CD4-positive, alpha-beta memory T cell (primary cell): ENCODE results near the gene PDLIM7. TPM values are rescaled to one million over a fixed set of nuclear protein-coding genes. Genes with fewer than 3 reads are reported as not detected.

Source experiments
- CTCF ChIA-PET: fragments of 350-600 bp; sonication (Branson Sonifier 250); formaldehyde crosslinking; loops from one replicate; lab custom pipeline; 2021; ENCODE audit warnings: inconsistent platforms; ENCODE audit not compliant: partially characterized antibody; lab: Charles Lee
- POLR2A ChIA-PET: fragments of 350-600 bp; sonication (Branson Sonifier 250); formaldehyde crosslinking; loops from one replicate; lab custom pipeline; 2021; ENCODE audit not compliant: partially characterized antibody; lab: Charles Lee
- DNase-seq, 5 donors: peaks; one replicate each; pipeline versions ENCODE4 v3.0.0 to v3.0.0-alpha.2; 2020 to 2022; ENCODE audit warnings: mixed read lengths in 1 of 5
- H3K27ac ChIP-seq: one replicate; pipeline ENCODE4 v1.7.0; 2013; ENCODE audit warnings: low read depth, low read length
- H3K27me3 ChIP-seq: 2 replicates; pipeline ENCODE4 v1.7.0; 2013; ENCODE audit warnings: mild to moderate bottlenecking, low read length, moderate library complexity; ENCODE audit not compliant: insufficient read depth
- H3K36me3 ChIP-seq: 2 replicates; pipeline ENCODE4 v1.7.0; 2013; ENCODE audit warnings: mild to moderate bottlenecking, low read length, moderate library complexity; ENCODE audit not compliant: insufficient read depth
- H3K4me1 ChIP-seq: 2 replicates; pipeline ENCODE4 v1.7.0; 2013; ENCODE audit warnings: mild to moderate bottlenecking, low read length, moderate library complexity; ENCODE audit not compliant: insufficient read depth
- H3K4me3 ChIP-seq, 2 donors: one replicate each; pipeline ENCODE4 v1.7.0; 2013; ENCODE audit warnings: low read length in 2 of 2, mild to moderate bottlenecking in 1 of 2
- H3K9me3 ChIP-seq, 2 donors: one replicate each; pipeline ENCODE4 v1.7.0; 2013; ENCODE audit warnings: low read length in 2 of 2, control low read depth in 1 of 2; ENCODE audit not compliant: control insufficient read depth in 1 of 2
- H3K27ac Mint-ChIP-seq, 7 donors: one replicate each; pipeline ENCODE4 v1.8.0; 2020 to 2021; ENCODE audit warnings: mixed read lengths in 7 of 7, mild to moderate bottlenecking in 6 of 7, inconsistent platforms in 3 of 7, moderate library complexity in 3 of 7
- H3K27me3 Mint-ChIP-seq, 2 donors: one replicate each; pipeline ENCODE4 v1.8.0; 2020 to 2021; ENCODE audit warnings: mixed read lengths in 2 of 2
- H3K36me3 Mint-ChIP-seq, 2 donors: one replicate each; pipeline ENCODE4 v1.8.0; 2020 to 2021; ENCODE audit warnings: mixed read lengths in 2 of 2, inconsistent platforms in 1 of 2, mild to moderate bottlenecking in 1 of 2
- H3K4me1 Mint-ChIP-seq, 4 donors: one replicate each; pipeline ENCODE4 v1.8.0; 2020 to 2021; ENCODE audit warnings: mixed read lengths in 4 of 4, mild to moderate bottlenecking in 1 of 4
- H3K4me3 Mint-ChIP-seq, 8 donors: one replicate each; pipeline ENCODE4 v1.8.0; 2020 to 2021; ENCODE audit warnings: mixed read lengths in 8 of 8, mild to moderate bottlenecking in 7 of 8, moderate library complexity in 6 of 8, inconsistent platforms in 3 of 8
- H3K9me3 Mint-ChIP-seq, 8 donors: one replicate each; pipeline ENCODE4 v1.8.0; 2020 to 2021; ENCODE audit warnings: mixed read lengths in 8 of 8, mild to moderate bottlenecking in 5 of 8, inconsistent platforms in 3 of 8, moderate library complexity in 1 of 8
- intact Hi-C: fragments of 100-400 bp; cut with micrococcal nuclease; formaldehyde crosslinking; loops from one replicate; pipeline ENCODE4 v1.15.1; 2023
- polyA plus RNA-seq, 2 donors: library from polyadenylated mRNA; unstranded; fragments of 300-500 nt; fragmentation: Illumina TruSeq; gene quantifications; one replicate each; pipeline ENCODE4 v1.2.3, GENCODE V29; 2021
- total RNA-seq, 2 experiments: library from RNA; stranded (reverse); gene quantifications; one replicate each; pipeline ENCODE4 v1.2.3, GENCODE V29; 2021

Gene PDLIM7
- total and polyA plus RNA-seq, 4 experiments from 2014 or later: 3.3 to 7.3 (median 4.6) TPM

GRCh38 chr5:177439518-177440053 lies 57.8 kb downstream of the PDLIM7 start:
- H3K4me3 ChIP-seq: no peak overlapping the region
- POLR2A ChIA-PET: interaction anchor here (0.7 to 20.7 kb wide), 11 partner anchors 8 to 83 kb away, joined by 3 to 1171 read pairs (median 5); partner anchors contain the start of genes F12, GRK6, PFN3 and PRR7
- peaks cover 0 to 2% (median 0%) of the 10 kb centered on the region in 8 donors for H3K9me3 Mint-ChIP-seq
- no peaks in the 10 kb centered on the region for H3K27me3 ChIP-seq
- intact Hi-C loops: loop anchor here (1.0 kb wide), 1 partner anchor 8 kb away; no protein-coding TSS in a partner anchor
- peaks cover 51 to 68% of the 10 kb centered on the region in 2 donors for H3K36me3 Mint-ChIP-seq
- H3K9me3 ChIP-seq: no peaks in the 10 kb centered on the region
- peaks cover 80% of the 10 kb centered on the region for H3K4me1 ChIP-seq
- peaks cover 33 to 81% (median 52%) of the 10 kb centered on the region in 4 donors for H3K4me1 Mint-ChIP-seq
- H3K4me3 Mint-ChIP-seq: peak overlapping the region in 6 of 8 donors; percentile 46 to 85 (median 66)
- H3K27ac Mint-ChIP-seq: peak overlapping the region; percentile 88 to 98 (median 95)
- CTCF ChIA-PET: interaction anchor here (1.0 to 26.1 kb wide), 8 partner anchors 8 to 49 kb away, joined by 4 to 821 read pairs (median 5); partner anchors contain the start of genes F12 and PFN3
- peaks cover 57% of the 10 kb centered on the region for H3K36me3 ChIP-seq
- DNase-seq: no peak
- H3K27me3 Mint-ChIP-seq: no peaks in the 10 kb centered on the region
- H3K27ac ChIP-seq: peak overlapping the region; percentile 94

- peaks cover 61 to 75% of the 10 kb centered on the region in 2 donors for H3K36me3 Mint-ChIP-seq
- no peak for DNase-seq
Measured at GRCh38 chr5:177438468-177438867, 58.9 kb downstream of the PDLIM7 start.

GRCh38 chr5:177437623-177438022 lies 59.8 kb downstream of the PDLIM7 start:
- DNase-seq: no peak
- Histone ChIP-seq H3K36me3 (peaks cover 77% of the 10 kb centered on the region), H3K9me3 (no peaks in the 10 kb centered on the region), H3K27ac (peak overlapping the region; percentile 31), H3K4me1 (peaks cover 90% of the 10 kb centered on the region), H3K27me3 (no peaks in the 10 kb centered on the region), H3K4me3 (no peak overlapping the region)
- peaks cover 61 to 77% of the 10 kb centered on the region in 2 donors for H3K36me3 Mint-ChIP-seq
- H3K4me3 Mint-ChIP-seq: no peak overlapping the region
- H3K27me3 Mint-ChIP-seq: no peaks in the 10 kb centered on the region
- H3K27ac Mint-ChIP-seq: peak overlapping the region in 6 of 7 donors; percentile 46 to 98 (median 80)
- peaks cover 34 to 88% (median 55%) of the 10 kb centered on the region in 4 donors for H3K4me1 Mint-ChIP-seq
- ChIA-PET CTCF (interaction anchor here (1.1 to 26.1 kb wide), 6 partner anchors 8 to 128 kb away, joined by 3 to 821 read pairs (median 6); partner anchors contain the start of genes F12, GRK6 and PFN3), POLR2A (interaction anchor here (2.2 to 20.7 kb wide), 5 partner anchors 9 to 34 kb away, joined by 12 to 1171 read pairs (median 55); partner anchors contain the start of genes F12, GRK6 and PRR7)
- intact Hi-C loops: no loop called here
- H3K9me3 Mint-ChIP-seq: peaks cover 0 to 4% (median 0%) of the 10 kb centered on the region in 8 donors

More at GRCh38 chr5:177438468-177438867, 58.9 kb downstream of the PDLIM7 start:
- ChIA-PET POLR2A (interaction anchor here (1.1 to 20.7 kb wide), 5 partner anchors 10 to 36 kb away, joined by 5 to 1171 read pairs (median 55); partner anchors contain the start of genes F12, GRK6 and PRR7), CTCF (interaction anchor here (1.6 to 26.1 kb wide), 4 partner anchors 9 to 48 kb away, joined by 6 to 821 read pairs (median 8); partner anchors contain the start of genes F12 and PFN3)
- Mint-ChIP-seq H3K4me1 (peaks cover 35 to 86% (median 51%) of the 10 kb centered on the region in 4 donors), H3K27me3 (no peaks in the 10 kb centered on the region), H3K27ac (peak overlapping the region; percentile 75 to 98 (median 92)), H3K4me3 (peak overlapping the region in 3 of 8 donors; percentile 21 to 62 (median 60)), H3K9me3 (peaks cover 0 to 2% (median 0%) of the 10 kb centered on the region in 8 donors)
- intact Hi-C loops: no loop called here
- Histone ChIP-seq H3K4me1 (peaks cover 82% of the 10 kb centered on the region), H3K27me3 (no peaks in the 10 kb centered on the region), H3K27ac (peak overlapping the region; percentile 1), H3K9me3 (no peaks in the 10 kb centered on the region), H3K4me3 (no peak overlapping the region), H3K36me3 (peaks cover 69% of the 10 kb centered on the region)

GRCh38 chr5:177435847-177436536 lies 61.4 kb downstream of the PDLIM7 start:
- no peak for DNase-seq
- no peak overlapping the region for H3K4me3 ChIP-seq
- H3K4me1 ChIP-seq: peaks cover 99% of the 10 kb centered on the region
- ChIA-PET CTCF (interaction anchor here (1.5 to 26.1 kb wide), 4 partner anchors 10 to 126 kb away, joined by 5 to 821 read pairs (median 6); partner anchors contain the start of genes F12, GRK6 and PFN3), POLR2A (interaction anchor here (0.7 to 20.7 kb wide), 5 partner anchors 8 to 33 kb away, joined by 3 to 1171 read pairs (median 55); partner anchors contain the start of genes F12, GRK6 and PRR7)
- Mint-ChIP-seq H3K27ac (peak overlapping the region in 5 of 7 donors; percentile 61 to 91 (median 86)), H3K4me1 (peaks cover 37 to 91% (median 60%) of the 10 kb centered on the region in 4 donors), H3K9me3 (peaks cover 0 to 4% (median 0%) of the 10 kb centered on the region in 8 donors), H3K4me3 (no peak overlapping the region), H3K27me3 (no peaks in the 10 kb centered on the region), H3K36me3 (peaks cover 67 to 74% of the 10 kb centered on the region in 2 donors)
- peaks cover 77% of the 10 kb centered on the region for H3K36me3 ChIP-seq
- intact Hi-C loops: no loop called here
- no peaks in the 10 kb centered on the region for H3K9me3 ChIP-seq
- H3K27me3 ChIP-seq: no peaks in the 10 kb centered on the region
- H3K27ac ChIP-seq: peak overlapping the region; percentile 87

- CTCF ChIA-PET: interaction anchor here (1.1 to 14.2 kb wide), 4 partner anchors 10 to 125 kb away, joined by 3 to 307 read pairs (median 58); partner anchors contain the start of genes F12, PFN3 and PRR7
- peaks cover 41 to 94% (median 63%) of the 10 kb centered on the region in 4 donors for H3K4me1 Mint-ChIP-seq
- no peaks in the 10 kb centered on the region for H3K27me3 Mint-ChIP-seq
- peak overlapping the region in 3 of 8 donors; percentile 10 to 46 (median 28) for H3K4me3 Mint-ChIP-seq
- peaks cover 0 to 4% (median 0%) of the 10 kb centered on the region in 8 donors for H3K9me3 Mint-ChIP-seq
- POLR2A ChIA-PET: interaction anchor here (0.6 to 14.3 kb wide), 7 partner anchors 11 to 77 kb away, joined by 3 to 1171 read pairs (median 40); partner anchors contain the start of genes GRK6, PFN3 and PRR7
- no peak for DNase-seq
- no peaks in the 10 kb centered on the region for H3K9me3 ChIP-seq
- H3K4me3 ChIP-seq: no peak overlapping the region
- peaks cover 99% of the 10 kb centered on the region for H3K4me1 ChIP-seq
- H3K27ac ChIP-seq: peak overlapping the region; percentile 87
- H3K36me3 Mint-ChIP-seq: peaks cover 70 to 75% of the 10 kb centered on the region in 2 donors
- peaks cover 77% of the 10 kb centered on the region for H3K36me3 ChIP-seq
- no peaks in the 10 kb centered on the region for H3K27me3 ChIP-seq
- intact Hi-C loops: loop anchor here (1.0 kb wide), 1 partner anchor 9 kb away; the partner anchor contains the start of gene GRK6
- peak overlapping the region; percentile 17 to 90 (median 59) for H3K27ac Mint-ChIP-seq
Measured at GRCh38 chr5:177434942-177435738, 62.3 kb downstream of the PDLIM7 start.

- peaks cover 63 to 74% of the 10 kb centered on the region in 2 donors for H3K36me3 Mint-ChIP-seq
Measured at GRCh38 chr5:177434437-177434836, 63.0 kb downstream of the PDLIM7 start.

More at GRCh38 chr5:177434437-177434836, 63.0 kb downstream of the PDLIM7 start:
- H3K27me3 ChIP-seq: no peaks in the 10 kb centered on the region
- peak in 4 of 5 donors; percentile 40 to 77 (median 49) for DNase-seq
- Mint-ChIP-seq H3K9me3 (peaks cover 0 to 4% (median 0%) of the 10 kb centered on the region in 8 donors), H3K4me3 (peak overlapping the region; percentile 67 to 87 (median 78)), H3K4me1 (peaks cover 40 to 94% (median 63%) of the 10 kb centered on the region in 4 donors), H3K27me3 (no peaks in the 10 kb centered on the region), H3K27ac (peak overlapping the region; percentile 86 to 94 (median 91))
- intact Hi-C loops: loop anchor here (1.0 kb wide), 1 partner anchor 8 kb away; the partner anchor contains the start of gene GRK6
- no peak overlapping the region for H3K4me3 ChIP-seq
- ChIA-PET POLR2A (interaction anchor here (0.9 to 14.3 kb wide), 8 partner anchors 11 to 73 kb away, joined by 3 to 1171 read pairs (median 4); partner anchors contain the start of genes F12, GRK6, PFN3 and PRR7), CTCF (interaction anchor here (0.8 to 14.2 kb wide), 4 partner anchors 11 to 44 kb away, joined by 3 to 307 read pairs (median 56); partner anchors contain the start of genes F12, PFN3 and PRR7)
- H3K36me3 ChIP-seq: peaks cover 83% of the 10 kb centered on the region
- no peaks in the 10 kb centered on the region for H3K9me3 ChIP-seq
- peak overlapping the region; percentile 87 for H3K27ac ChIP-seq
- peaks cover 99% of the 10 kb centered on the region for H3K4me1 ChIP-seq
